ENCODE results near the gene ESPN. TPM values are rescaled to one million over a fixed set of nuclear protein-coding genes. Genes with fewer than 3 reads are reported as not detected.

The ESPN gene
- polyA plus RNA-seq, 1 of the 3 experiments (the other 2 are of a cell fraction): 0.33 TPM

DNA sequence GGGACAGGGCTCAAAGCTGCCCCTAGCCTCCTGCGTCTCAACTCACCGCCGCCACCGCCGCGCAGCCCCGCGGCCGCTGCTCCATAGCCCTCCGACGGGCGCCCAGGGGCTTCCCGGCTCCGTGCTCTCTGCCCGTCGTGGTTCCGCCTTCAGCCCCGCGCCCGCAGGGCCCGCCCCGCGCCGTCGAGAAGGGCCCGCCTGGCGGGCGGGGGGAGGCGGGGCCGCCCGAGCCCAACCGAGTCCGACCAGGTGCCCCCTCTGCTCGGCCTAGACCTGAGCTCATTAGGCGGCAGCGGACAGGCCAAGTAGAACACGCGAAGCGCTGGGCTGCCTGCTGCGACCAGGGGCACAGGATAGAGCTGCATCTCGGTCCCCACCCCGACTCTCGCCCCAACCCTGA is 41.4 kb downstream of the ESPN start, which contains the start of gene TNFRSF25:
Gene TNFRSF25 (minus strand): TSS at position 151 of the 400 bp plus-strand sequence. CDS start 66 bp downstream, at position 85.
- no peak within 1 kb of the TSS for H3K4me3 ChIP-seq (ENCODE audit: low read depth in 2 of 2, low read length in 1 of 2)
- no peak within 1 kb of the TSS for H3K9ac ChIP-seq
- no peak for DNase-seq
- no peaks in the 10 kb centered on the region for H4K20me1 ChIP-seq (ENCODE audit: insufficient read depth)
- no peaks in the 10 kb centered on the region for H3K9me2 ChIP-seq
- H3K4me2 ChIP-seq: no peak within 1 kb of the TSS
- no peak within 1 kb of the TSS for H2AFZ ChIP-seq (ENCODE audit: low read depth)
- no peaks in the 10 kb centered on the region for H3K79me2 ChIP-seq (ENCODE audit: insufficient read depth)
- H3K27ac ChIP-seq (ENCODE audit: low read depth in 2 of 2, low read length in 1 of 2): no peak within 1 kb of the TSS
- H3K27me3 ChIP-seq (ENCODE audit: insufficient read depth): no peaks in the 10 kb centered on the region
- H3K9me3 ChIP-seq: no peaks in the 10 kb centered on the region
- no peaks in the 10 kb centered on the region for H3K4me1 ChIP-seq (ENCODE audit: control insufficient read depth in 1 of 2, insufficient read depth in 2 of 2, low read depth in 1 of 2, low read length in 1 of 2)
- POLR2A ChIA-PET: no interaction called here
- H3F3A ChIP-seq (replicated peaks; ENCODE audit: insufficient read depth): no peaks in the 10 kb centered on the region
- CTCF ChIA-PET: interaction anchor here (1.0 to 4.2 kb wide), 3 partner anchors 9 to 53 kb away, joined by 4 to 12 read pairs (median 4); no protein-coding TSS in a partner anchor
- TF ChIP-seq, protein P1, sequence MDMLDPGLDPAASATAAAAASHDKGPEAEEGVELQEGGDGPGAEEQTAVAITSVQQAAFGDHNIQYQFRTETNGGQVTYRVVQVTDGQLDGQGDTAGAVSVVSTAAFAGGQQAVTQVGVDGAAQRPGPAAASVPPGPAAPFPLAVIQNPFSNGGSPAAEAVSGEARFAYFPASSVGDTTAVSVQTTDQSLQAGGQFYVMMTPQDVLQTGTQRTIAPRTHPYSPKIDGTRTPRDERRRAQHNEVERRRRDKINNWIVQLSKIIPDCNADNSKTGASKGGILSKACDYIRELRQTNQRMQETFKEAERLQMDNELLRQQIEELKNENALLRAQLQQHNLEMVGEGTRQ (IDR thresholded peaks at IDR 0.05; ENCODE audit: borderline replicate concordance, low read depth, low read length): no peak
- no peak for TF ChIP-seq JUND (IDR thresholded peaks at IDR 0.05)
- TF ChIP-seq EP300 (IDR thresholded peaks at IDR 0.05; ENCODE audit: borderline replicate concordance in 1 of 2, low read depth in 1 of 2, low read length in 1 of 2): no peak
- TF ChIP-seq RXRA (IDR thresholded peaks at IDR 0.05; ENCODE audit: borderline replicate concordance, low read depth): no peak
- WGBS (ENCODE audit: low lambda C conversion rate): 98% methylated on average over 15 of the region's 43 CpGs
- peaks cover 0 to 41% of the 10 kb centered on the region in 2 experiments for H3K36me3 ChIP-seq (replicated peaks in 1 of 2; ENCODE audit: control insufficient read depth in 1 of 2, insufficient read depth in 2 of 2, low read length in 1 of 2)

DNA sequence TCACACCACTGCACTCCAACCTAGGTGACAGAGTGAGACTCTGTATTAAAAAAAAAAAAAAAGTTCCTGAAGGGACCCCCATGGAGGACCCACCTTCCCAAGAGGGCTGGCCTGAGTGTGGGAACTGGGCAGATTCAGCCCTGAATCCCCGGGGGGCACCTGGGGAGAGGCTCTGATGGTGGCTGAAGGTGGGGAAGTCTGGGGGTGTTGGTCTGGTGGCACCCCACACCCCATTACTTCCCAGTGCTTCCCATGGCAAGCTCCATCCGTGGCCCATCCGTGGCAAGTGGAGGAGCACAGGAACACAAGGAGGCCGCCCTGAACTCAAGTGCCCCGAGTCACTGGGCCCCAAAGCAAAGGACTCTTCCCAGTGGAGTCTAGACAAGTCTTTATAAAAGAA is 42.2 kb downstream of the ESPN start:
- Histone ChIP-seq H3K4me1 (ENCODE audit: control insufficient read depth in 1 of 2, insufficient read depth in 2 of 2, low read depth in 1 of 2, low read length in 1 of 2) (no peaks in the 10 kb centered on the region), H3K27me3 (ENCODE audit: insufficient read depth) (no peaks in the 10 kb centered on the region), H3K9me3 (no peaks in the 10 kb centered on the region), H3F3A (replicated peaks; ENCODE audit: insufficient read depth) (no peaks in the 10 kb centered on the region), H3K36me3 (replicated peaks in 1 of 2; ENCODE audit: control insufficient read depth in 1 of 2, insufficient read depth in 2 of 2, low read length in 1 of 2) (peaks cover 0 to 45% of the 10 kb centered on the region in 2 experiments), H3K9me2 (no peaks in the 10 kb centered on the region), H3K4me3 (ENCODE audit: low read depth in 2 of 2, low read length in 1 of 2) (no peak overlapping the region), H4K20me1 (ENCODE audit: insufficient read depth) (no peaks in the 10 kb centered on the region), H3K4me2 (no peak overlapping the region), H2AFZ (ENCODE audit: low read depth) (no peak overlapping the region), H3K27ac (ENCODE audit: low read depth in 2 of 2, low read length in 1 of 2) (no peak overlapping the region), H3K79me2 (ENCODE audit: insufficient read depth) (no peaks in the 10 kb centered on the region), H3K9ac (no peak overlapping the region)
- WGBS (ENCODE audit: low lambda C conversion rate): 86% methylated on average over 2 of the region's 5 CpGs
- no peak for DNase-seq
- ChIA-PET POLR2A (no interaction called here), CTCF (interaction anchor here (0.9 to 4.2 kb wide), 4 partner anchors 10 to 53 kb away, joined by 3 to 12 read pairs (median 8); no protein-coding TSS in a partner anchor)
- TF ChIP-seq, protein P2, sequence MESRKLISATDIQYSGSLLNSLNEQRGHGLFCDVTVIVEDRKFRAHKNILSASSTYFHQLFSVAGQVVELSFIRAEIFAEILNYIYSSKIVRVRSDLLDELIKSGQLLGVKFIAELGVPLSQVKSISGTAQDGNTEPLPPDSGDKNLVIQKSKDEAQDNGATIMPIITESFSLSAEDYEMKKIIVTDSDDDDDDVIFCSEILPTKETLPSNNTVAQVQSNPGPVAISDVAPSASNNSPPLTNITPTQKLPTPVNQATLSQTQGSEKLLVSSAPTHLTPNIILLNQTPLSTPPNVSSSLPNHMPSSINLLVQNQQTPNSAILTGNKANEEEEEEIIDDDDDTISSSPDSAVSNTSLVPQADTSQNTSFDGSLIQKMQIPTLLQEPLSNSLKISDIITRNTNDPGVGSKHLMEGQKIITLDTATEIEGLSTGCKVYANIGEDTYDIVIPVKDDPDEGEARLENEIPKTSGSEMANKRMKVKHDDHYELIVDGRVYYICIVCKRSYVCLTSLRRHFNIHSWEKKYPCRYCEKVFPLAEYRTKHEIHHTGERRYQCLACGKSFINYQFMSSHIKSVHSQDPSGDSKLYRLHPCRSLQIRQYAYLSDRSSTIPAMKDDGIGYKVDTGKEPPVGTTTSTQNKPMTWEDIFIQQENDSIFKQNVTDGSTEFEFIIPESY (IDR thresholded peaks at IDR 0.05; ENCODE audit: borderline replicate concordance, low read depth): no peak
- no peak for TF ChIP-seq SMC3 (IDR thresholded peaks at IDR 0.05; ENCODE audit: low read depth, low read length)
- TF ChIP-seq RXRA (IDR thresholded peaks at IDR 0.05; ENCODE audit: borderline replicate concordance, low read depth): no peak
- no peak for TF ChIP-seq MEF2A (IDR thresholded peaks at IDR 0.05; ENCODE audit: borderline replicate concordance, low read depth)
- TF ChIP-seq NRF1 (IDR thresholded peaks at IDR 0.05; ENCODE audit: low read depth, low read length): no peak
- TF ChIP-seq POLR2AphosphoS5 (IDR thresholded peaks at IDR 0.05; ENCODE audit: low read depth, low read length): no peak
- no peak for TF ChIP-seq GABPA (IDR thresholded peaks at IDR 0.05; ENCODE audit: low read depth)

Data from SK-N-SH (cell line).